GM12878 (cell line): ENCODE data around the gene SPATA9. TPM values are rescaled to one million over a fixed set of nuclear protein-coding genes. Genes with fewer than 3 reads are reported as not detected.

ENCODE experiments used
- ATF2 ChIP-seq: IDR thresholded peaks from 2 replicates; pipeline ENCODE4 v1.6.1; 2012; ENCODE audit warnings: low read length, inconsistent platforms
- BHLHE40 ChIP-seq, 2 experiments: fragments of 450-650 bp in 1 of 2; IDR thresholded peaks; 2 replicates each; pipeline ENCODE4 v1.6.1; 2011 to 2017; ENCODE audit warnings: low read depth in 2 of 2, borderline replicate concordance in 1 of 2, improper control_type of control experiment in 1 of 2, low read length in 1 of 2, mild to moderate bottlenecking in 1 of 2
- CHD2 ChIP-seq: IDR thresholded peaks from 2 replicates; pipeline ENCODE4 v1.6.1; 2011; ENCODE audit warnings: low read depth, low read length, improper control_type of control experiment, borderline replicate concordance
- DPF2 ChIP-seq: fragments of 450-650 bp; IDR thresholded peaks from 2 replicates; pipeline ENCODE4 v1.6.1; 2017; ENCODE audit warnings: mild to moderate bottlenecking
- ETV6 ChIP-seq, 2 experiments: fragments of 450-650 bp in 1 of 2; IDR thresholded peaks in 1 of 2; conservative IDR thresholded peaks in 1 of 2; 2 replicates each; pipeline ENCODE4 v1.6.1; 2014; ENCODE audit warnings: antibody characterized with exemption in 1 of 2, borderline replicate concordance in 1 of 2, low read depth in 1 of 2, mild to moderate bottlenecking in 1 of 2, moderate library complexity in 1 of 2
- FOS ChIP-seq: IDR thresholded peaks from 3 replicates; pipeline ENCODE4 v1.6.1; 2011; ENCODE audit warnings: borderline replicate concordance; ENCODE audit not compliant: insufficient read length; ENCODE audit errors: extremely low read depth
- GABPA ChIP-seq: IDR thresholded peaks from 2 replicates; pipeline ENCODE4 v1.6.1; 2014; ENCODE audit warnings: antibody characterized with exemption, low read depth, mild to moderate bottlenecking, inconsistent platforms
- HDAC6 ChIP-seq: fragments of 200-600 bp; sonication (generic); IDR thresholded peaks from one replicate; pipeline ENCODE4 v1.8.0; 2017; ENCODE audit warnings: antibody characterized with exemption; ENCODE audit not compliant: unreplicated experiment
- IKZF1 ChIP-seq: fragments of 450-650 bp; conservative IDR thresholded peaks from 2 replicates; pipeline ENCODE4 v1.6.1; 2017; ENCODE audit warnings: antibody characterized with exemption, mild to moderate bottlenecking
- IRF4 ChIP-seq: IDR thresholded peaks from 2 replicates; pipeline ENCODE4 v1.6.1; 2011; ENCODE audit warnings: low read depth, low read length
- KDM1A ChIP-seq: fragments of 200-600 bp; sonication (generic); IDR thresholded peaks from 2 replicates; pipeline ENCODE4 v1.6.1; 2016; ENCODE audit warnings: borderline replicate concordance
- MEF2A ChIP-seq: IDR thresholded peaks from 2 replicates; pipeline ENCODE4 v1.6.1; 2011; ENCODE audit warnings: low read depth, mild to moderate bottlenecking, low read length, moderate library complexity; ENCODE audit not compliant: insufficient read depth
- MLLT1 ChIP-seq: fragments of 450-650 bp; IDR thresholded peaks from 2 replicates; pipeline ENCODE4 v1.6.1; 2016; ENCODE audit warnings: mild to moderate bottlenecking
- MTA3 ChIP-seq: IDR thresholded peaks from 2 replicates; pipeline ENCODE4 v1.6.1; 2012; ENCODE audit warnings: low read length, inconsistent platforms, borderline replicate concordance
- NR2F1 ChIP-seq: fragments of 450-650 bp; conservative IDR thresholded peaks from 2 replicates; pipeline ENCODE4 v1.6.1; 2017; ENCODE audit warnings: mild to moderate bottlenecking
- POU2F2 ChIP-seq: IDR thresholded peaks from 3 replicates; pipeline ENCODE4 v1.6.1; 2011; ENCODE audit warnings: low read depth, mild to moderate bottlenecking, low read length, borderline replicate concordance
- SIN3A ChIP-seq: IDR thresholded peaks from 2 replicates; pipeline ENCODE4 v1.6.1; 2012; ENCODE audit warnings: low read depth, low read length, improper control_type of control experiment
- SIX5 ChIP-seq: IDR thresholded peaks from 2 replicates; pipeline ENCODE4 v1.6.1; 2011; ENCODE audit warnings: mild to moderate bottlenecking, low read depth, low read length, moderate library complexity; ENCODE audit not compliant: severe bottlenecking
- SP1 ChIP-seq: IDR thresholded peaks from one replicate; pipeline ENCODE4 v1.6.1; 2011; ENCODE audit warnings: low read depth, low read length
- TBL1XR1 ChIP-seq: IDR thresholded peaks from 2 replicates; pipeline ENCODE4 v1.6.1; 2012; ENCODE audit warnings: low read depth, low read length, improper control_type of control experiment
- USF2 ChIP-seq: IDR thresholded peaks from 2 replicates; pipeline ENCODE4 v1.6.1; 2011; ENCODE audit warnings: low read depth, low read length, improper control_type of control experiment, borderline replicate concordance
- ZNF592 ChIP-seq: fragments of 450-650 bp; IDR thresholded peaks from 2 replicates; pipeline ENCODE4 v1.6.1; 2017; ENCODE audit warnings: mild to moderate bottlenecking, moderate library complexity
- ZSCAN29 ChIP-seq: fragments of 450-650 bp; IDR thresholded peaks from 2 replicates; pipeline ENCODE4 v1.6.1; 2017; ENCODE audit warnings: mild to moderate bottlenecking, moderate library complexity
- polyA plus RNA-seq, 11 experiments: library from polyadenylated mRNA; depleted of rRNA in 4 of 11; unstranded in 6 of 11; stranded (reverse) in 5 of 11; fragments of >200 nt; fragmentation: Nextera tagmentation in 4 of 11; fragmentation: Illumina TruSeq in 1 of 11; extraction: Ambion mirVana in 4 of 11; extraction: Trizol in 1 of 11; gene quantifications; 1 replicate in 1 of 11; 2 replicates in 10 of 11; pipeline versions ENCODE4 v1.2.1 to v1.2.3, GENCODE V29; 2011 to 2016; ENCODE audit warnings: inconsistent platforms in 2 of 11, missing spikeins in 2 of 11, low read depth in 1 of 11
- total RNA-seq, 4 experiments: library from RNA; depleted of rRNA in 3 of 4; stranded (reverse); fragments of >200 nt in 3 of 4; fragmentation: Illumina TruSeq in 1 of 4; extraction: Trizol in 1 of 4; gene quantifications; 2 replicates each; pipeline versions ENCODE4 v1.2.1 to v1.2.3, GENCODE V29; 2013 to 2021

The SPATA9 gene
- total and polyA plus RNA-seq, 10 of the 15 experiments (the other 5 are each of a cell fraction or from before 2014, with no cell fraction given) = 0.11 to 0.49 (median 0.16) TPM; not detected in 1

GRCh38 chr5:95620030-95620869 is 62.5 kb downstream of the SPATA9 start, which contains the start of gene GPR150 (continued):
- TF ChIP-seq IRF4 (no peak), SIN3A (peak; percentile 58; the same call in 1 of the 2 replicates), ZNF592 (0 out of 2 replicates have a peak, but pooled peaks have one; percentile 22), IKZF1 (peak; percentile 92), ATF2 (no peak), MLLT1 (no peak), SIX5 (no peak), ZSCAN29 (no peak), FOS (no peak), ETV6 (conservative IDR thresholded peaks at IDR 0.05 in 1 of 2, IDR thresholded peaks at IDR 0.05 in 1 of 2; ENCODE audit: borderline replicate concordance in 1 of 2, low read depth in 1 of 2) (no peak), CHD2 (no peak), SP1 (no peak), POU2F2 (peak; percentile 13; the same call in 1 of the 3 replicates), USF2 (no peak), BHLHE40 (IDR thresholded peaks at IDR 0.05; ENCODE audit: borderline replicate concordance in 1 of 2, low read depth in 2 of 2, low read length in 1 of 2) (peak; percentile 77 to 95; a peak in 3 of 4 replicates), MEF2A (no peak), HDAC6 (no peak), TBL1XR1 (no peak), GABPA (no peak), MTA3 (no peak), NR2F1 (peak; percentile 85), KDM1A (no peak), DPF2 (peak; percentile 66; the same call in 1 of the 2 replicates)
